Gastroesophageal sphincter (tissue), 4 donors: ENCODE measurements around the gene IFTAP. TPM values are rescaled to one million over a fixed set of nuclear protein-coding genes. Genes with fewer than 3 reads are reported as not detected.

Experiments used
- ATAC-seq: fragments of 150-250 bp; one replicate; pipeline ENCODE4 v1.9.1; 2016; ENCODE audit warnings: mild to moderate bottlenecking, moderate library complexity
- H3K27ac ChIP-seq, 4 donors: fragments of 200-600 bp; sonication (generic) in 3 of 4; 1 replicate in 3 of 4; 2 replicates in 1 of 4; pipeline ENCODE4 v1.5.1; 2016 to 2019
- H3K27me3 ChIP-seq: fragments of 200-600 bp; sonication (generic); one replicate; pipeline ENCODE4 v1.5.1; 2019
- H3K36me3 ChIP-seq, 2 donors: fragments of 200-600 bp; sonication (generic); one replicate each; pipeline ENCODE4 v1.5.1; 2019; ENCODE audit warnings: control low read depth in 1 of 2
- H3K4me1 ChIP-seq, 3 donors: fragments of 200-600 bp; sonication (generic); 1 replicate in 2 of 3; 2 replicates in 1 of 3; pipeline ENCODE4 v1.5.1; 2016 to 2019; ENCODE audit warnings: control low read depth in 2 of 3
- H3K4me3 ChIP-seq, 2 donors: fragments of 200-600 bp; sonication (generic); one replicate each; pipeline ENCODE4 v1.5.1; 2019; ENCODE audit warnings: mild to moderate bottlenecking in 1 of 2, moderate library complexity in 1 of 2
- H3K9me3 ChIP-seq, 3 donors: fragments of 200-600 bp; sonication (generic); one replicate each; pipeline ENCODE4 v1.5.1; 2017 to 2019; ENCODE audit warnings: control low read depth in 2 of 3
- EP300 ChIP-seq: sonication (generic); formaldehyde crosslinking; IDR thresholded peaks from one replicate; pipeline ENCODE4 v1.6.1; 2017; ENCODE audit warnings: antibody characterized with exemption, mild to moderate bottlenecking
- POLR2A ChIP-seq, 2 donors: fragments of 450-650 bp; IDR thresholded peaks; one replicate each; pipeline ENCODE4 v1.6.1; 2017; ENCODE audit warnings: antibody characterized with exemption in 2 of 2, mild to moderate bottlenecking in 2 of 2, moderate library complexity in 1 of 2
- POLR2AphosphoS5 ChIP-seq: sonication (generic); formaldehyde crosslinking; IDR thresholded peaks from one replicate; pipeline ENCODE4 v1.6.1; 2017; ENCODE audit warnings: antibody characterized with exemption
- WGBS, 2 donors: methylation state at CpG; one replicate each; pipeline ENCODE4 v1.1.5; 2018; ENCODE audit warnings: low coverage in 1 of 2; 5-methylcytosine and 5-hydroxymethylcytosine counted together
- total RNA-seq, 4 donors: library from RNA; depleted of rRNA; stranded (reverse); fragments of >200 nt; gene quantifications; one replicate each; pipeline ENCODE4 v1.1.0, GENCODE V29; 2016
- TF ChIP-seq, protein P1 (sequence below), 4 experiments: fragments of 200-600 bp in 2 of 4; fragments of 450-650 bp in 2 of 4; sonication (generic) in 1 of 4; IDR thresholded peaks; one replicate each; pipeline ENCODE4 v1.5.1; 2017 to 2019; ENCODE audit warnings: antibody characterized with exemption in 4 of 4, mild to moderate bottlenecking in 2 of 4, moderate library complexity in 2 of 4

IFTAP gene
- total RNA-seq, 4 donors from 2014 or later, result 24.8 to 44.5 (median 33.2) TPM

DNA sequence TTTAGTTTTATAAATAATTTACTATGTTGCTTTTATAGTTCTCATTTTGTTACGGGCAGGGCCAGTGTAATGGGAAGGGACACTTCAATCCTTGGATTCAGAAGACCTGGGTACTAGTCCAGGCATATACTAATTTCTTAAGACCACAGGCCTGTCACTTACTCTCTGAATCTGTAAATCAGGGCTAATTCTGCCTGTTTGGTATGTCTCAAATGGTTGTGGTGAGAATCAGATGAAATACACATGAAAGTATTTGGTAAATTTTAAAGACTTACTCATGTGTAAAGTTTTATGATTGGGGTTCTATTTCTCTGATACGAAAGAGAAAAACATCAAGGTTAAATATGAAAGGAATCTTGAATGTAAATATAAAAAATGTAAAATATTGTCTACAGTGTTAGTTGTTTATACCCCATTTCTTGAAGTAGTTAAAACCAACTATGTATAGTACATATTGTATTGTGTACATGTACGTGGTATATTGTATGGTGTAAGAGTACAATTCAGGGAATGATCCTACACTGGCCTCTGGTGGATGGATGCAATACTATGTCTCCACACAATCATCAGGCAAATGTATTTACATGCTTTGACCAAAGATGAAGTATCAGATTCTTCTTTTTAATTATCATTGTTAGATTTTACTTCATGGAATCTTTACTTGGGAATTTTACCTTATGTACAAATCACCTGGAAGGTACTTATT is 28.3 kb downstream of the IFTAP start:
- H3K9me3 ChIP-seq, result no peaks in the 10 kb centered on the region
- no peak for TF ChIP-seq POLR2A (IDR thresholded peaks at IDR 0.05)
- no peak for TF ChIP-seq POLR2AphosphoS5
- TF ChIP-seq EP300, result no peak
- TF ChIP-seq, protein P1, sequence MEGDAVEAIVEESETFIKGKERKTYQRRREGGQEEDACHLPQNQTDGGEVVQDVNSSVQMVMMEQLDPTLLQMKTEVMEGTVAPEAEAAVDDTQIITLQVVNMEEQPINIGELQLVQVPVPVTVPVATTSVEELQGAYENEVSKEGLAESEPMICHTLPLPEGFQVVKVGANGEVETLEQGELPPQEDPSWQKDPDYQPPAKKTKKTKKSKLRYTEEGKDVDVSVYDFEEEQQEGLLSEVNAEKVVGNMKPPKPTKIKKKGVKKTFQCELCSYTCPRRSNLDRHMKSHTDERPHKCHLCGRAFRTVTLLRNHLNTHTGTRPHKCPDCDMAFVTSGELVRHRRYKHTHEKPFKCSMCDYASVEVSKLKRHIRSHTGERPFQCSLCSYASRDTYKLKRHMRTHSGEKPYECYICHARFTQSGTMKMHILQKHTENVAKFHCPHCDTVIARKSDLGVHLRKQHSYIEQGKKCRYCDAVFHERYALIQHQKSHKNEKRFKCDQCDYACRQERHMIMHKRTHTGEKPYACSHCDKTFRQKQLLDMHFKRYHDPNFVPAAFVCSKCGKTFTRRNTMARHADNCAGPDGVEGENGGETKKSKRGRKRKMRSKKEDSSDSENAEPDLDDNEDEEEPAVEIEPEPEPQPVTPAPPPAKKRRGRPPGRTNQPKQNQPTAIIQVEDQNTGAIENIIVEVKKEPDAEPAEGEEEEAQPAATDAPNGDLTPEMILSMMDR (IDR thresholded peaks at IDR 0.05), result peak; percentile 12 to 55 (median 51)
- H3K4me1 ChIP-seq, result peaks cover 3 to 26% (median 4%) of the 10 kb centered on the region in 3 donors
- no peaks in the 10 kb centered on the region for H3K27me3 ChIP-seq
- ATAC-seq, result no peak
- H3K36me3 ChIP-seq, result no peaks in the 10 kb centered on the region
- H3K4me3 ChIP-seq, result no peak overlapping the region
- H3K27ac ChIP-seq, result no peak overlapping the region
- 70% methylated on average over 3 of the region's 3 CpGs for WGBS, 2 donors

DNA sequence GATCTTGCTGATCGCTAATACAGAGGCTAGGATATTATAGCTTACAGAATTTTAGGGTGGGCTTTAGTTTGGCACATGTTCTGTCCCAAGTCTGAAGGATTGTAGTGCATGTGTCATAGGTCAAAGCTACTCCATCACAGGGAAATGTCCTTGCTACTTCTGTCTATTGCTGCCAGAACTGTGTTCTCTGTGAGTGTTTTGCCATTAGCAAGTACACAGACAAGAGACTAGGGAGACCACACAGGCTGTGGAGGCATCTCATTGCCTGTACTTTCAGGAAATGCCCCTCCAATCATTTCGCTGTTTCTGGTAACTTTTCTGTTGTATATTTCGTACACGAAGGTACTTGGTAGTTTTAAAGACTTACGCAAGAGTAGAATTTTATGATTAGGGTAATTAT is 29.2 kb downstream of the IFTAP start:
- Histone ChIP-seq H3K27me3 (no peaks in the 10 kb centered on the region), H3K36me3 (no peaks in the 10 kb centered on the region), H3K9me3 (no peaks in the 10 kb centered on the region), H3K4me3 (no peak overlapping the region), H3K4me1 (peaks cover 3 to 21% (median 4%) of the 10 kb centered on the region in 3 donors), H3K27ac (no peak overlapping the region)
- no peak for ATAC-seq
- TF ChIP-seq EP300 (no peak), POLR2A (IDR thresholded peaks at IDR 0.05) (no peak), POLR2AphosphoS5 (no peak)
- TF ChIP-seq, protein P1 (IDR thresholded peaks at IDR 0.05), result no peak
- WGBS, 2 donors, result 87 to 89% methylated on average over 5 of the region's 5 CpGs

DNA sequence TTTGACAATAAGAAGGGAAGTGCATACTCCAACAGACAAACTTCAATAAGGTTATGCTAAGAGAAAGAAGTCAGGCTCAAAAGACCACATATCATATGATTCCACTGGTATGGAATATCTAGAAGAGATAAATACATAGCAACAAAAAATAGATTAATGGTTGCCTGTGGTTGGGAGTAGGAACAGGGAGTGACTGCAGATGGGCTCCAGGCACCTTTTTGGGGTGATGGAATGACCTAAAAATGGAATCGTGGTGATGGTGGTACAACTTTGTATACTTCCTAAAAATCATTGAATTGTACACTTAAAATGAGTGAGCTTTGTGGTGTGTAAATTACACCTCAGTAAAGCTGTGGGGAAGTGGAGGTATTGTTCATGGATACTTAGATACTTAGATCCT is 32.7 kb downstream of the IFTAP start:
- WGBS, 2 donors, result 90 to 93% methylated on average over 1 of the region's 1 CpG
- Histone ChIP-seq H3K27me3 (no peaks in the 10 kb centered on the region), H3K36me3 (no peaks in the 10 kb centered on the region), H3K4me3 (no peak overlapping the region), H3K4me1 (peaks cover 0 to 12% (median 3%) of the 10 kb centered on the region in 3 donors), H3K27ac (no peak overlapping the region), H3K9me3 (no peaks in the 10 kb centered on the region)
- no peak for ATAC-seq
- TF ChIP-seq POLR2A (IDR thresholded peaks at IDR 0.05) (no peak), POLR2AphosphoS5 (no peak), EP300 (no peak)
- TF ChIP-seq, protein P1 (IDR thresholded peaks at IDR 0.05), result no peak

DNA sequence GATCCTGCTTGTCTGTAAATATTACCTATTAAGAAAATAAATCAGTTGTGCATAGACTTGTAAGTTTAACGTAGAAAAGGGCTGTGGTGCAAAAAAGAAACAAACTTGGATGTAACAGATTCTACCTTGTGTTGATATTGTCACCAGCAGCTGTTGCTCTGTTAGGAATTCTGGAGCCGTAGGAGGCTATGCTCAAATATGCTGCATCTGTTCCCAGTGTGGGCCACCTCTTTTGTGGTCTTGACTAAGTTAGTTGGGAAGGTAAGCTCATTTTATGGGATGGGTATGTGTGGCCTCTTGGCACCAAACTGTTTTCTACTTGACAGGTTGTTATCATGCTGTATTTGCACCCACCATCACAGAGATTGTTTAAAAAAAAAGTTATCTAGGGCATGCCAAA is 33.2 kb downstream of the IFTAP start:
- WGBS, 2 donors, result 96 to 100% methylated on average over 2 of the region's 2 CpGs
- Histone ChIP-seq H3K4me3 (no peak overlapping the region), H3K9me3 (no peaks in the 10 kb centered on the region), H3K27ac (no peak overlapping the region), H3K27me3 (no peaks in the 10 kb centered on the region), H3K36me3 (no peaks in the 10 kb centered on the region), H3K4me1 (peaks cover 0 to 12% (median 3%) of the 10 kb centered on the region in 3 donors)
- ATAC-seq, result no peak
- TF ChIP-seq EP300, result no peak
- TF ChIP-seq, protein P1 (IDR thresholded peaks at IDR 0.05), result no peak
- TF ChIP-seq POLR2A (IDR thresholded peaks at IDR 0.05), result no peak
- no peak for TF ChIP-seq POLR2AphosphoS5

DNA sequence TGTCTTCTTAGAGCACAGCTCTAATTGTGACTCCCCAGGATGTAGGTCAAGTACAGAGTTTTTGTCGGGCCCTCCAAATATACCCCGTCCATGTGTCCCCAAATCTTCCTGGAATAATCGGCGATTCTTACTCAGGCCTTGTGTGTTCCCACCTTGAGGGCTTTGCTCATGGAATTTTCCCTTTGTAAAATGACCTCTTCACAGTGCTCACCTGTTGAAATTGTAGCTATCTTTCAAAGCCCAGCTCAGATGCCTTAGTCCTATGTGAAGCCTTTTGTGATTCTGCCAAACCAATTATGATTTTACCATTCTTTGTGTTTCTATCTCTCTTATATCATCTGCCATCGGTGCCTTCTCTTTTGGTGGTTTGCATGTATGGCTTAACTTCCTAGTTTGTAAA is 33.8 kb downstream of the IFTAP start:
- no peaks in the 10 kb centered on the region for H3K36me3 ChIP-seq
- ATAC-seq, result no peak
- WGBS, 2 donors, result 92 to 97% methylated on average over 5 of the region's 5 CpGs
- no peak overlapping the region for H3K27ac ChIP-seq
- H3K4me1 ChIP-seq, result peaks cover 0 to 12% (median 3%) of the 10 kb centered on the region in 3 donors
- H3K27me3 ChIP-seq, result no peaks in the 10 kb centered on the region
- H3K4me3 ChIP-seq, result no peak overlapping the region
- no peak for TF ChIP-seq POLR2A (IDR thresholded peaks at IDR 0.05)
- TF ChIP-seq EP300, result no peak
- TF ChIP-seq, protein P1 (IDR thresholded peaks at IDR 0.05), result no peak
- TF ChIP-seq POLR2AphosphoS5, result no peak
- H3K9me3 ChIP-seq, result no peaks in the 10 kb centered on the region
